Esophagus mucosa (tissue), 1 donor: ENCODE results near the gene UNC5CL. TPM values are rescaled to one million over a fixed set of nuclear protein-coding genes. Genes with fewer than 3 reads are reported as not detected.

Source experiments
- ATAC-seq: fragments of 200-7000 bp; cut with Tn5 transposase; one replicate; pipeline ENCODE4 v1.9.1; 2020
- total RNA-seq: library from RNA; stranded (reverse); gene quantifications from one replicate; pipeline ENCODE4 v1.2.4, GENCODE V29; 2023
- donor health status: DM: yes; HTN: yes; CAD: no.

The UNC5CL gene
- total RNA-seq, 1 donor from 2014 or later: 0.56 TPM

- no peak for ATAC-seq
Observed at GRCh38 chr6:41002168-41002567, 36.9 kb downstream of the UNC5CL start.

- ATAC-seq: no peak
Observed at GRCh38 chr6:41000248-41000647, 38.8 kb downstream of the UNC5CL start.

GRCh38 chr6:40999569-40999968 lies 39.5 kb downstream of the UNC5CL start:
- ATAC-seq: peak; percentile 48

GRCh38 chr6:40998661-40999060 lies 40.4 kb downstream of the UNC5CL start:
- ATAC-seq: no peak

GRCh38 chr6:40997234-40997957 lies 41.6 kb downstream of the UNC5CL start:
- ATAC-seq: no peak

- ATAC-seq: no peak
Observed at GRCh38 chr6:40996591-40997233, 42.3 kb downstream of the UNC5CL start.

- ATAC-seq: no peak
Observed at GRCh38 chr6:40992746-40993145, 46.3 kb downstream of the UNC5CL start.

- ATAC-seq: no peak
Observed at GRCh38 chr6:40990301-40990700, 48.7 kb downstream of the UNC5CL start.

- no peak for ATAC-seq
Observed at GRCh38 chr6:40989204-40990169, 49.5 kb downstream of the UNC5CL start.

- ATAC-seq: no peak
Observed at GRCh38 chr6:40988634-40989033, 50.4 kb downstream of the UNC5CL start.

- ATAC-seq: no peak
Observed at GRCh38 chr6:40986921-40987819, 51.9 kb downstream of the UNC5CL start.

- no peak for ATAC-seq
Observed at GRCh38 chr6:40986364-40986763, 52.7 kb downstream of the UNC5CL start.

GRCh38 chr6:40983752-40984151 lies 55.3 kb downstream of the UNC5CL start:
- ATAC-seq: no peak

GRCh38 chr6:40982917-40983316 lies 56.1 kb downstream of the UNC5CL start:
- ATAC-seq: no peak

- no peak for ATAC-seq
Observed at GRCh38 chr6:40978687-40979289, 60.2 kb downstream of the UNC5CL start.

GRCh38 chr6:40977695-40978094 lies 61.3 kb downstream of the UNC5CL start:
- ATAC-seq: no peak

- no peak for ATAC-seq
Observed at GRCh38 chr6:40977085-40977484, 61.9 kb downstream of the UNC5CL start.
